AG04449 (cell line): ENCODE results near the gene IL1RAPL2.
"Not testable (repeated sequence)": the region's sequence is repeated elsewhere in the genome, so short reads cannot be mapped to it uniquely, and the experiment has no call there.

ENCODE experiments used
- CTCF ChIA-PET: fragments of 350-600 bp; formaldehyde crosslinking; extraction: SDS; loops from one replicate; lab custom pipeline; 2021; ENCODE audit warnings: antibody characterized with exemption; lab: Yijun Ruan, JAX
- POLR2A ChIA-PET: fragments of 400-600, 350-600 bp; formaldehyde crosslinking; extraction: SDS; loops from one replicate; lab custom pipeline; 2020; ENCODE audit warnings: antibody characterized with exemption, inconsistent platforms; lab: Yijun Ruan, JAX
- DNase-seq: peaks from one replicate; pipeline ENCODE4 v3.0.0-alpha.2; 2010; ENCODE audit warnings: low read depth, low spot score
- H3K4me3 ChIP-seq: 2 replicates; pipeline ENCODE4 v1.5.1; 2011; ENCODE audit warnings: low read depth, mild to moderate bottlenecking, control low read depth, low read length
- TF ChIP-seq, protein P1 (sequence below): IDR thresholded peaks from one replicate; pipeline ENCODE4 v1.5.1; 2011; ENCODE audit warnings: mild to moderate bottlenecking, moderate library complexity, low read length, control low read depth, inconsistent platforms; ENCODE audit not compliant: insufficient read depth; ENCODE audit errors: missing control alignments

Gene IL1RAPL2

DNA sequence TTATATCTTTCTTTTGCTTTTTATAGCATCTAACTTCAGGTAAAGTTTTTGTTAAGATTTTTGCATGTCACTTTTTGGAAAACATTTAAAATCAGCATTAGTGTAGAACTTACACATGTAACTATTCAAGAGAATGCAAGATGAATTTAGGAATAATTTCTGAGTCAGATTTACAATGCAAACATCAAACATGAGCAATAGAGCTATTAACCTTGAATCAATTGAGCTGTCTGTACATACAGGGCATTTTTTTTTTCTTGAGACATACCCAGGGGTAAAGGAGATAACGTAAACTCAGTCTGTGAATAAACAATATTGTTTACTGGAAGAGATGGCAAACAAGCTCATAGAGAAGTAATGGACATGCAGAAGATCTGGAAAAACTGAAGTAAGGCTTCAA is 311.5 kb downstream of the IL1RAPL2 start:
- POLR2A ChIA-PET, result no interaction called here
- CTCF ChIA-PET, result no interaction called here
- no peak for DNase-seq
- TF ChIP-seq, protein P1, sequence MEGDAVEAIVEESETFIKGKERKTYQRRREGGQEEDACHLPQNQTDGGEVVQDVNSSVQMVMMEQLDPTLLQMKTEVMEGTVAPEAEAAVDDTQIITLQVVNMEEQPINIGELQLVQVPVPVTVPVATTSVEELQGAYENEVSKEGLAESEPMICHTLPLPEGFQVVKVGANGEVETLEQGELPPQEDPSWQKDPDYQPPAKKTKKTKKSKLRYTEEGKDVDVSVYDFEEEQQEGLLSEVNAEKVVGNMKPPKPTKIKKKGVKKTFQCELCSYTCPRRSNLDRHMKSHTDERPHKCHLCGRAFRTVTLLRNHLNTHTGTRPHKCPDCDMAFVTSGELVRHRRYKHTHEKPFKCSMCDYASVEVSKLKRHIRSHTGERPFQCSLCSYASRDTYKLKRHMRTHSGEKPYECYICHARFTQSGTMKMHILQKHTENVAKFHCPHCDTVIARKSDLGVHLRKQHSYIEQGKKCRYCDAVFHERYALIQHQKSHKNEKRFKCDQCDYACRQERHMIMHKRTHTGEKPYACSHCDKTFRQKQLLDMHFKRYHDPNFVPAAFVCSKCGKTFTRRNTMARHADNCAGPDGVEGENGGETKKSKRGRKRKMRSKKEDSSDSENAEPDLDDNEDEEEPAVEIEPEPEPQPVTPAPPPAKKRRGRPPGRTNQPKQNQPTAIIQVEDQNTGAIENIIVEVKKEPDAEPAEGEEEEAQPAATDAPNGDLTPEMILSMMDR, result no peak
- H3K4me3 ChIP-seq, result no peak overlapping the region

DNA sequence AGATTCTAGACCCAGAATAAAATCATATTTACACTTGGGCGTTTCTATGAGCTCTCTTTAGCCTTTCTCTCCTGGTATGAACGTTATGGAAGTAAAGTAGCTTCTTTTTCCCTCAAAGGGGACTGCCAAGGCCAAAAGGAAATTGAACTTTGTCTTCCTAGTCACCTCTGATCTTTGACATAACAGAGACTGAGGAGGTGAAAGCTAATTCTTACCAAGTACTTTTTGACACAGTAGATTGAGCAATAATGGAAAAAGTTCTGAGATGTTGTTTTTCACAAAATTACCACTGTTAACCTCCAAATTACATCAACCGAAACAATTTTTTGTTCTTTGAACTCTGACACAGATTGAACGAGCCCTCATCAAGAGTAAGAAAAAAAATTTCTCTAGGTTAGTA is 336.1 kb downstream of the IL1RAPL2 start:
- TF ChIP-seq, protein P1, result no peak
- H3K4me3 ChIP-seq, result no peak overlapping the region
- DNase-seq, result no peak
- ChIA-PET CTCF (no interaction called here), POLR2A (no interaction called here)

DNA sequence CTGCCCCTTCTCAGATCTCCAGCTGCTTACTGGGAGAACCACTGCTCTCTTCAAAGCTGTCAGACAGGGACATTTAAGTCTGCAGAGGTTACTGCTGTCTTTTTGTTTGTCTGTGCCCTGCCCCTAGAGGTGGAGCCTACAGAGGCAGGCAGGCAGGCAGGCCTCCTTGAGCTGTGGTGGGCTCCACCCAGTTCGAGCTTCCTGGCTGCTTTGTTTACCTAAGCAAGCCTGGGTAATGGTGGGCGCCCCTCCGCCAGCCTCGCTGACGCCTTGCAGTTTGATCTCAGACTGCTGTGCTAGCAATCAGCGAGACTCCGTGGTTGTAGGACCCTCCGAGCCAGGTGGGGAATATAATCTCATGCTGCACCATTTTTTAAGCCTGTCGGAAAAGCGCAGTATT is 343.7 kb downstream of the IL1RAPL2 start:
- H3K4me3 ChIP-seq, CTCF ChIA-PET, POLR2A ChIA-PET, DNase-seq: not testable (repeated sequence)

DNA sequence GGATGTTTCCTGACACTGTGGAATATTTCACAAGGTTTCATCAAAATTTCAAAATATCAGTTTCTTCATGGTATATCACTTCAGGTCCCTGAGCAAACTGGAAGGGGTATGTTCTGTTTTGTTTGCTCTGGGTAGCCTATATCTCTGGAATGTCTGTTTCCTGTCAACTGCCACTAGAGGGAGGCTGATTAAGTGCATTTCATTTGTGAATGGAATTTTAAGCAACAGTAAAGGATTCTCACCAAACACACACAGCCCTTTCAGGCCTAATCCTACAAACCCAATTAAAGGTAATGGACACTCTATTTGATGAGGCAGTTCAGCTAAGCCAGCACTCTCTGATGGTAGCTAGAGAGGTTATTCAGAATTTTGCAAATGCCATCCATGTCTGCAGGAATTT is 347.3 kb downstream of the IL1RAPL2 start:
- ChIA-PET POLR2A (no interaction called here), CTCF (no interaction called here)
- DNase-seq, result no peak
- H3K4me3 ChIP-seq, result no peak overlapping the region
- TF ChIP-seq, protein P1, result peak; percentile 34

DNA sequence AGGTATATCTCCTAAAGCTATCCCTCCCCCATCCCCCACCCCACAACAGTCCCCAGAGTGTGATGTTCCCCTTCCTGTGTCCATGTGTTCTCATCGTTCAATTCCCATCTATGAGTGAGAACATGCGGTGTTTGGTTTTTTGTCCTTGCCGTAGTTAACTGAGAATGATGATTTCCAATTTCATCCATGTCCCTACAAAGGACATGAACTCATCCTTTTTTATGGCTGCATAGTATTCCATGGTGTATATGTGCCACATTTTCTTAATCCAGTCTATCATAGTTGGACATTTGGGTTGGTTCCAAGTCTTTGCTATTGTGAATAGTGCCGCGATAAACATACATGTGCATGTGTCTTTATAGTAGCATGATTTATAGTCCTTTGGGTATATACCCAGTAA is 348.7 kb downstream of the IL1RAPL2 start:
- H3K4me3 ChIP-seq, DNase-seq, CTCF ChIA-PET, POLR2A ChIA-PET: not testable (repeated sequence)

DNA sequence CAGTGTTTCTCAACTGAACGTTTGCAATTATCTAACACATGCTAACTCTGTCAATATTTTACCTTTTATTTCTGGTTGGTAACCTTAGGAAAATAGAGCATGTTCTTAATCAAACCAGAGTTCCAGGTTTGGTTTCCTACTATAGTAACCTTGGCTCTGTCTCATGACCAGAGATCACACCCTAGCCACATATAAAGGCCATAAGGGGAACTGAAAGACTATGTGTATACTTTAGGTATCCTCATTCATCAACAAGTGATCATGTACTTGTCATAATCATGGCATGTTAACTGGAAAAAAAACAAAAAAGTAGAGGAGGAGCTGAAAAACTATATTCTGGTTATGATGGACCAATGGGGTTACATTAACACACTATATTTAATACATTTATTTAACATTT is 352.1 kb downstream of the IL1RAPL2 start:
- ChIA-PET CTCF (no interaction called here), POLR2A (no interaction called here)
- TF ChIP-seq, protein P1, result no peak
- no peak for DNase-seq
- H3K4me3 ChIP-seq, result no peak overlapping the region

DNA sequence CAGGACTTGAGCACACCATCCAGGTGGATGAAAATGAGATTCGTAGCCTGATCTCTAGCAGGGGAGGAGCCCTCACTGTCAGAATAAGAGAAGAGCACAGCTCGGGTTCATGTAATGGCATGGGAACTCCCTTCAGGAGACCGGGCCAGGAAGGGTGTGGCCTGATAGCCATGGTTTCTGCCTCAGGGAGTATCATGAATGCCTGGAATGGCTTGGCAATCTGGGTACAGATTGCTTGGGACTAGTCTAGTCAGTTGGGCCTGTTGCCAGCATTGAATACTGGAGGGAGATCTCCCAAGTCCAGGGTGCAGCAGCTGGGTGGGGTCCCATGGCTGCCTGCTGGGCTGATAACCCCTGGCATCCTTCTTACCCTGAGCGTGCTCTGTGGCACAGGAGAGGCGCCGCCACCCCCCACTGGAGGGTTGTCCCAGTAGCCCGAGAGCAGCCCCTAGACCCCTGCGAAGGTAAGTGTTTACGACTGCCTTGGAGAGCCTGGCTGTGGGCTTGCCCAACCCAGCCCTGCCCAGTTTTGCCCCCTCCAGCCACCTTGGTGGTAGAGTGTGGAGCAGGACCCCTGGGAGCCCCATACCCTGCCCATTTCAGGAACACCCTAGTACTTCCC is 355.7 kb downstream of the IL1RAPL2 start:
- POLR2A ChIA-PET, result no interaction called here
- no peak for DNase-seq
- CTCF ChIA-PET, result interaction anchor here (0.9 to 2.0 kb wide), 5 partner anchors 10 to 1076 kb away, joined by 3 to 4 read pairs (median 3); no protein-coding TSS in a partner anchor
- H3K4me3 ChIP-seq, result no peak overlapping the region
- TF ChIP-seq, protein P1, result no peak
